ENCODE results near the gene OR5D16. TPM values are rescaled to one million over a fixed set of nuclear protein-coding genes. Genes with fewer than 3 reads are reported as not detected.

Gene OR5D16
- total and polyA plus RNA-seq, 7 donors: not detected

Other genes with a start within 250 kb of the OR5D16 start
- not detected for gene OR4C11, start 231.1 kb upstream of the OR5D16 start, total RNA-seq
- gene OR4C11, start 231.1 kb upstream of the OR5D16 start, polyA plus RNA-seq: not detected
- gene OR4P4, start 203.6 kb upstream of the OR5D16 start, total RNA-seq: not detected
- not detected for gene OR4P4, start 203.6 kb upstream of the OR5D16 start, polyA plus RNA-seq
- not detected for gene OR4S2, start 190.4 kb upstream of the OR5D16 start, total RNA-seq
- not detected for gene OR4S2, start 190.4 kb upstream of the OR5D16 start, polyA plus RNA-seq
- not detected for gene OR4C6, start 176.6 kb upstream of the OR5D16 start, total RNA-seq
- not detected for gene OR4C6, start 176.6 kb upstream of the OR5D16 start, polyA plus RNA-seq
- not detected for gene OR5D13, start 65.3 kb upstream of the OR5D16 start, total RNA-seq
- not detected for gene OR5D13, start 65.3 kb upstream of the OR5D16 start, polyA plus RNA-seq
- not detected for gene OR5D14, start 43.2 kb upstream of the OR5D16 start, total RNA-seq
- gene OR5D14, start 43.2 kb upstream of the OR5D16 start, polyA plus RNA-seq: not detected
- gene OR5L1, start 27.4 kb upstream of the OR5D16 start, total RNA-seq: not detected
- not detected for gene OR5L1, start 27.4 kb upstream of the OR5D16 start, polyA plus RNA-seq
- gene OR5D18, start 19.1 kb upstream of the OR5D16 start, total RNA-seq: not detected
- not detected for gene OR5D18, start 19.1 kb upstream of the OR5D16 start, polyA plus RNA-seq
- gene OR5L2, start 11.5 kb upstream of the OR5D16 start, total RNA-seq: not detected
- not detected for gene OR5L2, start 11.5 kb upstream of the OR5D16 start, polyA plus RNA-seq
- not detected for gene TRIM51, start 44.5 kb downstream of the OR5D16 start, total RNA-seq
- not detected for gene TRIM51, start 44.5 kb downstream of the OR5D16 start, polyA plus RNA-seq
- gene OR5W2, start 75.8 kb downstream of the OR5D16 start, total RNA-seq: not detected
- gene OR5W2, start 75.8 kb downstream of the OR5D16 start, polyA plus RNA-seq: not detected
- not detected for gene OR5I1, start 97.6 kb downstream of the OR5D16 start, total RNA-seq
- gene OR5I1, start 97.6 kb downstream of the OR5D16 start, polyA plus RNA-seq: not detected
- not detected for gene OR10AG1, start 131.2 kb downstream of the OR5D16 start, total RNA-seq
- gene OR10AG1, start 131.2 kb downstream of the OR5D16 start, polyA plus RNA-seq: not detected
- not detected for gene OR5F1, start 155.9 kb downstream of the OR5D16 start, total RNA-seq
- not detected for gene OR5F1, start 155.9 kb downstream of the OR5D16 start, polyA plus RNA-seq
- gene OR5AS1, start 188.9 kb downstream of the OR5D16 start, total RNA-seq: not detected
- gene OR5AS1, start 188.9 kb downstream of the OR5D16 start, polyA plus RNA-seq: under 1 TPM in 1 of 3 donors, not detected in 2; 0.01 TPM

All from psoas muscle (tissue), 7 donors.